H1 (cell line): ENCODE data around the gene MEF2A. TPM values are rescaled to one million over a fixed set of nuclear protein-coding genes. Genes with fewer than 3 reads are reported as not detected.

Source experiments
- CBX5 ChIP-seq: fragments of 300-800, 300-1000 bp; sonication (generic); IDR thresholded peaks from 2 replicates; pipeline ENCODE4 v1.7.1; 2016; ENCODE audit warnings: antibody characterized with exemption, low read length, low read depth
- HDAC2 ChIP-seq, 2 experiments: fragments of 300-600 bp in 1 of 2; sonication (generic) in 1 of 2; IDR thresholded peaks; 2 replicates each; pipeline ENCODE4 v1.6.1; 2011 to 2012; ENCODE audit warnings: low read depth in 2 of 2, low read length in 2 of 2, mild to moderate bottlenecking in 2 of 2, moderate library complexity in 2 of 2, borderline replicate concordance in 1 of 2, inconsistent platforms in 1 of 2
- RNF2 ChIP-seq: fragments of 200-900, 300-1000 bp; sonication (generic); IDR thresholded peaks from 2 replicates; pipeline ENCODE4 v1.7.1; 2016; ENCODE audit warnings: borderline replicate concordance, low read depth, mild to moderate bottlenecking, antibody characterized with exemption, low read length; ENCODE audit not compliant: poor library complexity, severe bottlenecking; ENCODE audit errors: missing control alignments
- TCF12 ChIP-seq: IDR thresholded peaks from 2 replicates; pipeline ENCODE4 v1.6.1; 2011; ENCODE audit warnings: low read depth, mild to moderate bottlenecking, low read length
- polyA plus RNA-seq, 7 experiments: library from polyadenylated mRNA; depleted of rRNA in 3 of 7; stranded (reverse) in 5 of 7; unstranded in 2 of 7; fragments of >200 nt in 5 of 7; fragments of 200-250 nt in 2 of 7; gene quantifications; 1 replicate in 5 of 7; 2 replicates in 1 of 7; 4 replicates in 1 of 7; pipeline versions ENCODE4 v1.2.1 to v1.2.3, GENCODE V29; 2011 to 2013; ENCODE audit warnings: missing spikeins in 2 of 7, mixed read lengths in 2 of 7
- total RNA-seq: library from RNA; stranded (reverse); fragmentation: NEBNext Ultra II Directional; extraction: Animal tissue kit (Norgen Biotek cat#: 25700); gene quantifications from 2 replicates; pipeline ENCODE4 v1.2.1, GENCODE V29; 2021
- TF ChIP-seq, protein P1 (sequence below): fragments of 300-600 bp; sonication (generic); IDR thresholded peaks from 2 replicates; pipeline ENCODE4 v1.7.1; 2012; ENCODE audit warnings: low read length, moderate library complexity, mild to moderate bottlenecking, inconsistent platforms; ENCODE audit not compliant: insufficient replicate concordance

The MEF2A gene
- total and polyA plus RNA-seq, 2 of the 8 experiments (the other 6 are each of a cell fraction or from before 2014, with no cell fraction given), result 15.6 to 22.5 TPM

DNA sequence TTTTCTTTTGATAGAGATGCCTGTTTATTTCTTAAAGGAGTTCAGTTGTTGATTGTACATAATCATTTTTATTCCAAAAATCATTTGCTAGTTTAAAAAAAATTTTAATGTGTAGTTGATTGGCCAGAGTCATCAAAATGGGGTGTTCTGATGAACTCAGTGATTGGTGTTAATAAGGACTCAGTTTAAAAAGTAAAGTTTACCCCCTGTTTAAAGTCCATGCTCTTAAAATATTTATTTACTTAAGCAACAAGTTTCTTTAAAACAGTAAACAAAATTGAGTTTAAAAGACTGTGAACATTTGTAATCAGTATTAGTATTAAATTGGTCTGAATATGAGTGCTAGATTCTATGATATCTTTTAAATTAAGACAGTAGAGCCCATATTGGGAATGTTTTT lies 56.0 kb downstream of the MEF2A start (continued):
- TF ChIP-seq, protein P1, sequence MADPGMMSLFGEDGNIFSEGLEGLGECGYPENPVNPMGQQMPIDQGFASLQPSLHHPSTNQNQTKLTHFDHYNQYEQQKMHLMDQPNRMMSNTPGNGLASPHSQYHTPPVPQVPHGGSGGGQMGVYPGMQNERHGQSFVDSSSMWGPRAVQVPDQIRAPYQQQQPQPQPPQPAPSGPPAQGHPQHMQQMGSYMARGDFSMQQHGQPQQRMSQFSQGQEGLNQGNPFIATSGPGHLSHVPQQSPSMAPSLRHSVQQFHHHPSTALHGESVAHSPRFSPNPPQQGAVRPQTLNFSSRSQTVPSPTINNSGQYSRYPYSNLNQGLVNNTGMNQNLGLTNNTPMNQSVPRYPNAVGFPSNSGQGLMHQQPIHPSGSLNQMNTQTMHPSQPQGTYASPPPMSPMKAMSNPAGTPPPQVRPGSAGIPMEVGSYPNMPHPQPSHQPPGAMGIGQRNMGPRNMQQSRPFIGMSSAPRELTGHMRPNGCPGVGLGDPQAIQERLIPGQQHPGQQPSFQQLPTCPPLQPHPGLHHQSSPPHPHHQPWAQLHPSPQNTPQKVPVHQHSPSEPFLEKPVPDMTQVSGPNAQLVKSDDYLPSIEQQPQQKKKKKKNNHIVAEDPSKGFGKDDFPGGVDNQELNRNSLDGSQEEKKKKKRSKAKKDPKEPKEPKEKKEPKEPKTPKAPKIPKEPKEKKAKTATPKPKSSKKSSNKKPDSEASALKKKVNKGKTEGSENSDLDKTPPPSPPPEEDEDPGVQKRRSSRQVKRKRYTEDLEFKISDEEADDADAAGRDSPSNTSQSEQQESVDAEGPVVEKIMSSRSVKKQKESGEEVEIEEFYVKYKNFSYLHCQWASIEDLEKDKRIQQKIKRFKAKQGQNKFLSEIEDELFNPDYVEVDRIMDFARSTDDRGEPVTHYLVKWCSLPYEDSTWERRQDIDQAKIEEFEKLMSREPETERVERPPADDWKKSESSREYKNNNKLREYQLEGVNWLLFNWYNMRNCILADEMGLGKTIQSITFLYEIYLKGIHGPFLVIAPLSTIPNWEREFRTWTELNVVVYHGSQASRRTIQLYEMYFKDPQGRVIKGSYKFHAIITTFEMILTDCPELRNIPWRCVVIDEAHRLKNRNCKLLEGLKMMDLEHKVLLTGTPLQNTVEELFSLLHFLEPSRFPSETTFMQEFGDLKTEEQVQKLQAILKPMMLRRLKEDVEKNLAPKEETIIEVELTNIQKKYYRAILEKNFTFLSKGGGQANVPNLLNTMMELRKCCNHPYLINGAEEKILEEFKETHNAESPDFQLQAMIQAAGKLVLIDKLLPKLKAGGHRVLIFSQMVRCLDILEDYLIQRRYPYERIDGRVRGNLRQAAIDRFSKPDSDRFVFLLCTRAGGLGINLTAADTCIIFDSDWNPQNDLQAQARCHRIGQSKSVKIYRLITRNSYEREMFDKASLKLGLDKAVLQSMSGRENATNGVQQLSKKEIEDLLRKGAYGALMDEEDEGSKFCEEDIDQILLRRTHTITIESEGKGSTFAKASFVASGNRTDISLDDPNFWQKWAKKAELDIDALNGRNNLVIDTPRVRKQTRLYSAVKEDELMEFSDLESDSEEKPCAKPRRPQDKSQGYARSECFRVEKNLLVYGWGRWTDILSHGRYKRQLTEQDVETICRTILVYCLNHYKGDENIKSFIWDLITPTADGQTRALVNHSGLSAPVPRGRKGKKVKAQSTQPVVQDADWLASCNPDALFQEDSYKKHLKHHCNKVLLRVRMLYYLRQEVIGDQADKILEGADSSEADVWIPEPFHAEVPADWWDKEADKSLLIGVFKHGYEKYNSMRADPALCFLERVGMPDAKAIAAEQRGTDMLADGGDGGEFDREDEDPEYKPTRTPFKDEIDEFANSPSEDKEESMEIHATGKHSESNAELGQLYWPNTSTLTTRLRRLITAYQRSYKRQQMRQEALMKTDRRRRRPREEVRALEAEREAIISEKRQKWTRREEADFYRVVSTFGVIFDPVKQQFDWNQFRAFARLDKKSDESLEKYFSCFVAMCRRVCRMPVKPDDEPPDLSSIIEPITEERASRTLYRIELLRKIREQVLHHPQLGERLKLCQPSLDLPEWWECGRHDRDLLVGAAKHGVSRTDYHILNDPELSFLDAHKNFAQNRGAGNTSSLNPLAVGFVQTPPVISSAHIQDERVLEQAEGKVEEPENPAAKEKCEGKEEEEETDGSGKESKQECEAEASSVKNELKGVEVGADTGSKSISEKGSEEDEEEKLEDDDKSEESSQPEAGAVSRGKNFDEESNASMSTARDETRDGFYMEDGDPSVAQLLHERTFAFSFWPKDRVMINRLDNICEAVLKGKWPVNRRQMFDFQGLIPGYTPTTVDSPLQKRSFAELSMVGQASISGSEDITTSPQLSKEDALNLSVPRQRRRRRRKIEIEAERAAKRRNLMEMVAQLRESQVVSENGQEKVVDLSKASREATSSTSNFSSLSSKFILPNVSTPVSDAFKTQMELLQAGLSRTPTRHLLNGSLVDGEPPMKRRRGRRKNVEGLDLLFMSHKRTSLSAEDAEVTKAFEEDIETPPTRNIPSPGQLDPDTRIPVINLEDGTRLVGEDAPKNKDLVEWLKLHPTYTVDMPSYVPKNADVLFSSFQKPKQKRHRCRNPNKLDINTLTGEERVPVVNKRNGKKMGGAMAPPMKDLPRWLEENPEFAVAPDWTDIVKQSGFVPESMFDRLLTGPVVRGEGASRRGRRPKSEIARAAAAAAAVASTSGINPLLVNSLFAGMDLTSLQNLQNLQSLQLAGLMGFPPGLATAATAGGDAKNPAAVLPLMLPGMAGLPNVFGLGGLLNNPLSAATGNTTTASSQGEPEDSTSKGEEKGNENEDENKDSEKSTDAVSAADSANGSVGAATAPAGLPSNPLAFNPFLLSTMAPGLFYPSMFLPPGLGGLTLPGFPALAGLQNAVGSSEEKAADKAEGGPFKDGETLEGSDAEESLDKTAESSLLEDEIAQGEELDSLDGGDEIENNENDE, result no peak
- TF ChIP-seq HDAC2 (IDR thresholded peaks at IDR 0.05; ENCODE audit: borderline replicate concordance in 1 of 2, low read depth in 2 of 2, low read length in 2 of 2) (no peak), TCF12 (no peak), RNF2 (no peak), CBX5 (no peak)
